ENCODE results near the gene ACO1.

ACO1 gene

GRCh38 chr9:32490601-32491000, 106.2 kb downstream of the ACO1 start:
- TF ChIP-seq CTCF (conservative IDR thresholded peaks at IDR 0.05): no peak
- no peak overlapping the region for H3K27ac ChIP-seq

- H3K27ac ChIP-seq: no peak overlapping the region
- TF ChIP-seq CTCF (conservative IDR thresholded peaks at IDR 0.05): no peak
Measured at GRCh38 chr9:32497921-32498320, 113.5 kb downstream of the ACO1 start.

- no peak overlapping the region for H3K27ac ChIP-seq
- no peak for TF ChIP-seq CTCF (conservative IDR thresholded peaks at IDR 0.05)
Measured at GRCh38 chr9:32500768-32501167, 116.3 kb downstream of the ACO1 start.

- TF ChIP-seq CTCF (conservative IDR thresholded peaks at IDR 0.05): no peak
- H3K27ac ChIP-seq: no peak overlapping the region
Measured at GRCh38 chr9:32501868-32502267, 117.4 kb downstream of the ACO1 start.

GRCh38 chr9:32502464-32502863, 118.0 kb downstream of the ACO1 start:
- no peak for TF ChIP-seq CTCF (conservative IDR thresholded peaks at IDR 0.05)
- H3K27ac ChIP-seq: no peak overlapping the region

GRCh38 chr9:32503008-32503407, 118.6 kb downstream of the ACO1 start:
- no peak overlapping the region for H3K27ac ChIP-seq
- TF ChIP-seq CTCF (conservative IDR thresholded peaks at IDR 0.05): no peak

All from VCaP (cell line).